ENCODE data around the gene RASSF5. TPM values are rescaled to one million over a fixed set of nuclear protein-coding genes. Genes with fewer than 3 reads are reported as not detected.
A peak's percentile ranks its signal among the peaks of the same experiment; 100 is the strongest.

Gene RASSF5
- total RNA-seq, 1 experiment from 2014 or later: 0.75 TPM

- TF ChIP-seq EZH2 (IDR thresholded peaks at IDR 0.05; ENCODE audit: borderline replicate concordance, low read depth, low read length, poor library complexity, severe bottlenecking): no peak
- no peak for TF ChIP-seq CTCF (conservative IDR thresholded peaks at IDR 0.05; ENCODE audit: low read depth, low read length)
- DNase-seq (ENCODE audit: low spot score): no peak
Measured at GRCh38 chr1:206478746-206479145, 28.6 kb upstream of the RASSF5 start.

GRCh38 chr1:206479183-206480125 lies 27.9 kb upstream of the RASSF5 start:
- Histone ChIP-seq H3K4me1 (ENCODE audit: insufficient read depth, low read length, poor library complexity, severe bottlenecking) (no peaks in the 10 kb centered on the region), H3K36me3 (ENCODE audit: insufficient read depth, low read length, poor library complexity, severe bottlenecking) (no peaks in the 10 kb centered on the region), H3K27ac (ENCODE audit: low read depth, low read length, poor library complexity, severe bottlenecking) (no peak overlapping the region), H3K9me3 (ENCODE audit: low read depth, low read length, poor library complexity, severe bottlenecking) (no peaks in the 10 kb centered on the region), H3K4me3 (ENCODE audit: low read depth, low read length, poor library complexity, severe bottlenecking) (no peak overlapping the region), H3K27me3 (replicated peaks; ENCODE audit: insufficient read depth, low read depth, low read length, poor library complexity) (no peaks in the 10 kb centered on the region)
- DNase-seq (ENCODE audit: low spot score): peak; percentile 82
- POLR2A ChIA-PET (ENCODE audit: low non-redundant PET): no interaction called here
- CTCF ChIA-PET: interaction anchor here (0.6 to 1.4 kb wide), 9 partner anchors 9 to 503 kb away, joined by 3 to 15 read pairs (median 4); partner anchors contain the start of genes EIF2D and IKBKE
- TF ChIP-seq CTCF (conservative IDR thresholded peaks at IDR 0.05; ENCODE audit: low read depth, low read length): peak; percentile 87
- TF ChIP-seq EZH2 (IDR thresholded peaks at IDR 0.05; ENCODE audit: borderline replicate concordance, low read depth, low read length, poor library complexity, severe bottlenecking): no peak
- intact Hi-C loops (cut with micrococcal nuclease; ENCODE audit: unreplicated experiment): loop anchor here (10.0 kb wide), 1 partner anchor 505 kb away; no protein-coding TSS in a partner anchor
- BruUV-seq (replicated peaks): no TSS peak

More at GRCh38 chr1:206478746-206479145, 28.6 kb upstream of the RASSF5 start:
- ChIA-PET POLR2A (ENCODE audit: low non-redundant PET) (no interaction called here), CTCF (interaction anchor here (1.1 to 1.3 kb wide), 4 partner anchors 8 to 185 kb away, joined by 3 to 15 read pairs (median 8); partner anchors contain the start of gene IKBKE)
- Histone ChIP-seq H3K27me3 (replicated peaks; ENCODE audit: insufficient read depth, low read depth, low read length, poor library complexity) (no peaks in the 10 kb centered on the region), H3K36me3 (ENCODE audit: insufficient read depth, low read length, poor library complexity, severe bottlenecking) (no peaks in the 10 kb centered on the region), H3K4me3 (ENCODE audit: low read depth, low read length, poor library complexity, severe bottlenecking) (no peak overlapping the region), H3K27ac (ENCODE audit: low read depth, low read length, poor library complexity, severe bottlenecking) (no peak overlapping the region), H3K4me1 (ENCODE audit: insufficient read depth, low read length, poor library complexity, severe bottlenecking) (no peaks in the 10 kb centered on the region), H3K9me3 (ENCODE audit: low read depth, low read length, poor library complexity, severe bottlenecking) (no peaks in the 10 kb centered on the region)
- intact Hi-C loops (cut with micrococcal nuclease; ENCODE audit: unreplicated experiment): loop anchor here (10.0 kb wide), 1 partner anchor 506 kb away; no protein-coding TSS in a partner anchor
- BruUV-seq (replicated peaks): no TSS peak

GRCh38 chr1:206480211-206480610 lies 27.1 kb upstream of the RASSF5 start:
- Histone ChIP-seq H3K4me3 (ENCODE audit: low read depth, low read length, poor library complexity, severe bottlenecking) (no peak overlapping the region), H3K36me3 (ENCODE audit: insufficient read depth, low read length, poor library complexity, severe bottlenecking) (no peaks in the 10 kb centered on the region), H3K4me1 (ENCODE audit: insufficient read depth, low read length, poor library complexity, severe bottlenecking) (no peaks in the 10 kb centered on the region), H3K27me3 (replicated peaks; ENCODE audit: insufficient read depth, low read depth, low read length, poor library complexity) (no peaks in the 10 kb centered on the region), H3K27ac (ENCODE audit: low read depth, low read length, poor library complexity, severe bottlenecking) (no peak overlapping the region), H3K9me3 (ENCODE audit: low read depth, low read length, poor library complexity, severe bottlenecking) (no peaks in the 10 kb centered on the region)
- intact Hi-C loops (cut with micrococcal nuclease; ENCODE audit: unreplicated experiment): no loop called here
- CTCF ChIA-PET: interaction anchor here (1.3 to 1.4 kb wide), 3 partner anchors 14 to 103 kb away, joined by 3 to 6 read pairs (median 6); no protein-coding TSS in a partner anchor
- POLR2A ChIA-PET (ENCODE audit: low non-redundant PET): no interaction called here
- TF ChIP-seq CTCF (conservative IDR thresholded peaks at IDR 0.05; ENCODE audit: low read depth, low read length): no peak
- no peak for TF ChIP-seq EZH2 (IDR thresholded peaks at IDR 0.05; ENCODE audit: borderline replicate concordance, low read depth, low read length, poor library complexity, severe bottlenecking)
- no peak for DNase-seq (ENCODE audit: low spot score)
- BruUV-seq (replicated peaks): no TSS peak

Measured in A673 (cell line).